ENCODE data around the gene HRAS. TPM values are rescaled to one million over a fixed set of nuclear protein-coding genes. Genes with fewer than 3 reads are reported as not detected.

Gene HRAS
- total and polyA plus RNA-seq, 2 of the 13 experiments (the other 11 are each of a cell fraction or from before 2014, with no cell fraction given), result 32.9 to 50.0 TPM

GRCh38 chr11:561148-562003 is 26.0 kb upstream of the HRAS start (continued):
- TF ChIP-seq ZNF501 (CRISPR knock-in tag; IDR thresholded peaks at IDR 0.05) (no peak; the same call in 1 of the 2 replicates), ZNF263 (CRISPR knock-in tag; IDR thresholded peaks at IDR 0.05) (peak; percentile 13; the same call in 1 of the 2 replicates), ZSCAN30 (CRISPR knock-in tag; IDR thresholded peaks at IDR 0.05) (no peak), PAX8 (CRISPR knock-in tag; IDR thresholded peaks at IDR 0.05; ENCODE audit: borderline replicate concordance) (0 out of 2 replicates have a peak, but pooled peaks have one; percentile 46), BHLHE40 (IDR thresholded peaks at IDR 0.05; ENCODE audit: low read length) (no peak), MNT (IDR thresholded peaks at IDR 0.05) (no peak), MAX (IDR thresholded peaks at IDR 0.05) (peak; percentile 71; the same call in 1 of the 2 replicates), ZNF101 (CRISPR knock-in tag; IDR thresholded peaks at IDR 0.05; ENCODE audit: borderline replicate concordance, low read depth) (no peak), RAD21 (CRISPR knock-in tag; IDR thresholded peaks at IDR 0.05) (peak; percentile 31; the same call in 1 of the 2 replicates), FOXO4 (CRISPR knock-in tag; conservative IDR thresholded peaks at IDR 0.05) (no peak), PATZ1 (CRISPR knock-in tag; IDR thresholded peaks at IDR 0.05) (peak; percentile 98), PAXIP1 (CRISPR knock-in tag; conservative IDR thresholded peaks at IDR 0.05) (peak; percentile 71), NR2C2 (CRISPR knock-in tag; IDR thresholded peaks at IDR 0.05; ENCODE audit: borderline replicate concordance) (peak; percentile 40; the same call in 1 of the 2 replicates), ZNF496 (CRISPR knock-in tag; IDR thresholded peaks at IDR 0.05; ENCODE audit: insufficient replicate concordance) (no peak), HOXD1 (CRISPR knock-in tag; IDR thresholded peaks at IDR 0.05) (no peak), ATF5 (CRISPR knock-in tag; IDR thresholded peaks at IDR 0.05; ENCODE audit: low read depth) (no peak), ZNF747 (CRISPR knock-in tag; IDR thresholded peaks at IDR 0.05; ENCODE audit: borderline replicate concordance) (no peak)
